HuH-7.5 (cell line): ENCODE data around the gene IKBIP.
"Not testable (repeated sequence)": the region's sequence is repeated elsewhere in the genome, so short reads cannot be mapped to it uniquely, and the experiment has no call there.

Experiments used
- DNase-seq: peaks from one replicate; pipeline ENCODE4 v3.0.0; 2011; ENCODE audit warnings: low spot score

IKBIP gene

DNA sequence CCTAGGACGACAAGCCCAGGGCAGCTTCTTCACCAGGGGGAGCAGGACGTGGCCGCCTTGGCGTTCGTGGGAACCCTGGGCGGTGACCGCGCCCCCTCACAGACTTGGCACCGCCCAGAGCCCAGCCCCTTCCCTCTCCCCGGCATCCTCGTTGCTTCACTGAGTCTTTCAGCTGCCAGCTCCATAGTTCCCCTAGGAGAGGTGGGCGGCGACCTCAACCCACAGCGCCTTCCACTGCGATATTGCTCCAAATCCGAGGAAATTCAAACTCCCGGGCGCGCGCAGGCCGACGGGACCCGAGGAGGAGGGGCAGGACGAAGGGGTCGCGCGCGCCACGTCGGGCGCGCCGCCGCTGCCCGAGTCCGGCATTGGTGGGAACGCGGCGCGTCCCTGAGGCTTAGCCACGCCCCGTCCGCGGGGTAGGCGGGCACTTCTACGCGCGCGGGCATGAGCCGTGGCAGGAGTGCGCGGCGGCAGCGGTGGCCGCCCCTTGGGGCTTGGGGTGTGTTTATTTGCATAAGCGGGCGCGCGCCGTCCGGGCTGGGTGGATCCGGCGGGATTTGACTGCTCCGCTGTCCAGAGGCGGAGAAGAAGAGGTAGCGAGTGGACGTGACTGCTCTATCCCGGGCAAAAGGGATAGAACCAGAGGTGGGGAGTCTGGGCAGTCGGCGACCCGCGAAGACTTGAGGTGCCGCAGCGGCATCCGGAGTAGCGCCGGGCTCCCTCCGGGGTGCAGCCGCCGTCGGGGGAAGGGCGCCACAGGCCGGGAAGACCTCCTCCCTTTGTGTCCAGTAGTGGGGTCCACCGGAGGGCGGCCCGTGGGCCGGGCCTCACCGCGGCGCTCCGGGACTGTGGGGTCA, at the start of gene IKBIP, which contains the start of gene APAF1:
IKBIP (minus strand) TSS at position 77 of the 860 bp plus-strand sequence. CDS start 87 bp downstream, outside the sequence.
APAF1 (plus strand) TSS at position 579 of the 860 bp plus-strand sequence. CDS start 3,070 bp downstream, outside the sequence.
- peak; percentile 87 for DNase-seq

GRCh38 chr12:98691351-98691750, 46.8 kb upstream of the IKBIP start:
- DNase-seq = no peak

GRCh38 chr12:98686603-98687002, 42.0 kb upstream of the IKBIP start:
- no peak for DNase-seq

DNA sequence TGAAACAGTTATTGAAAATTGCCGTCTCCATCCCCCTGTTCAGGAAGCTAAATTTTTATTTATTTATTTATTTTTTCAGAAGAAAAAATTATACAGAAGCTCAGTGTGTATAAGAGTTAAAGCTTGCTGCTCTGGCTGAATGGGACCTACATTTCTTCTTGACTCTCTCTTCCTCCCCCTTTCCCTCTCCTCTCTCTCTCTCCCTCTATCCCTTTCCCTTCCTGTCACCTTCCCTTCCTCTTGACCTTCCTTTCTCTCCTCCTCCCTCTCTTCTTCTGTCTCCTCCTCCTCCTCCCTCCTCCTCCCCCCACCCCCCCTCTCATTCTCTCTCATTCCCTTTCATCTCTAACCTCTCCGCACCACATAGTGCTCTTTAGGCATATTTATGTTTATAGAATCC, 39.6 kb upstream of the IKBIP start:
- DNase-seq = no peak

DNA sequence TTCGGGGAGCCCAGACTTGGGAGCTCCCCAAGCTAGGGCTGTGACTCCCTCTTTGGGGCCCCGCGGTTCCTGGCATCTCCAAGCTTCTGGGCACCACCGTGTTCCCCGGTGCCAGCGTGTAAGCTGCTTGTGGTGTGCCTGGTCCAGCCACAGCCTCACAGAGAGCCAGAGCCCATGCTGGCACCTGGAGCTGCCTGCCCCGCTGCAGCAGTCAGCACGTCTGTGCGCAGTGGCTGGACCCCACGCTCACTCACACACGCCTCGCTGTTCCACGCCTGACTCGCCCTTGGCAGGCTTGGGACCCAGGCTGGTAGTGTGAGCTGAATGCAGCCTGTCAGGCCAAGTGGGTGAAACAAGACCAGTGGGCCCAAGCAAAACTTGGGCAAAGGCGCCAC, 35.0 kb upstream of the IKBIP start:
- DNase-seq = no peak

DNA sequence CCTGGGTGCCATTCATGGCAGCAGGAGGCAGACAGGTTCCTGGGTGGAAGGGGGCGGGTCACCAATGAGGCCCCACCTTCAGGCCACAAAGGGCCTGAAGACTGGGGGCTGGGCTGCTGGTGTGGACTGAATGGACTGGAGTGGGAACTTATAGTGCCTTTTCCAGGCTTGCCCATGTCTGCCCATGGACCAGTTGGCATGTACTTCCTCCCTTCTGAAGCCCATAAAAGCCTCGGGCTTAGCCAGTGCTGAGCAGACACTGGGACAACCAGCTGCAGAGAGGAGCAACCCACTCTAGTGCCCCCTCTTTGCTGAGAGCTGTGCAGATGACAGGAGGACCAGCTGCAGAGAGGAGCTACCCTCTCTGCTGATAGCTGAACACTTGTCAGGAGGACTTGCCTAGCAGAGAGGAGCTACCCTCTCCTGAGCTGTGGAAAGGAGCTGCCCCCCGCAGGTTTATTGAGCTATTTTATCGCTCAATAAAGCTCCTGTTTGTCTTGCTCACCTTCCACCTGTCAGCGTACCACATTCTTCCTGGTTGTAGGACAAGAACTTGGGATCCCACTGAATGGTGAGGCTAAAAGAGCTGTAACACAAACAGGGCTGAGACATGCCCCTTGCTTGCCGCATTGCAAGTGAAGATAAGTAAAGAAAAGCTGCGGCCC, 34.5 kb upstream of the IKBIP start:
- no peak for DNase-seq

GRCh38 chr12:98678236-98678945, 33.8 kb upstream of the IKBIP start:
- no peak for DNase-seq

- DNase-seq = no peak
Observed at GRCh38 chr12:98674841-98675240, 30.3 kb upstream of the IKBIP start.

- DNase-seq = no peak
Observed at GRCh38 chr12:98671459-98671858, 26.9 kb upstream of the IKBIP start.

DNA sequence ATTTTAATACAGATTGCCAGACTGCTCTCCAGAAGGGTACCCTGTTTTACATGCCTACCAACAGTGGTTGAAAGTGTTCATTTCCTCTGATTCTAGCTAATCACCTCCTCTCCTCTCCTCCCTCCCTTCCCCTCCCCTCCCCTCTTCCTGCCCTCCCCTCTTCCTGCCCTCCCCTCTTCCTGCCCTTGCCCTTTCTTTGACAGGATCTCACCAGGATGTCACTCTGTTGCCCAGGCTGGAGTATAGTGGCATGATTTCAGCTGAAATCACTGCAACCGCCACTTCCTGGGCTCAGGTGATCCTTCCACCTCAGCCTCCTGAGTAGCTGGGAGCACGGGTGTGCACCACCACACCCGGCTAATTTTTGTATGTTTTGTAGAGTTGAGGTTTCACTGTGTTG, 25.2 kb upstream of the IKBIP start:
- DNase-seq = no peak

DNA sequence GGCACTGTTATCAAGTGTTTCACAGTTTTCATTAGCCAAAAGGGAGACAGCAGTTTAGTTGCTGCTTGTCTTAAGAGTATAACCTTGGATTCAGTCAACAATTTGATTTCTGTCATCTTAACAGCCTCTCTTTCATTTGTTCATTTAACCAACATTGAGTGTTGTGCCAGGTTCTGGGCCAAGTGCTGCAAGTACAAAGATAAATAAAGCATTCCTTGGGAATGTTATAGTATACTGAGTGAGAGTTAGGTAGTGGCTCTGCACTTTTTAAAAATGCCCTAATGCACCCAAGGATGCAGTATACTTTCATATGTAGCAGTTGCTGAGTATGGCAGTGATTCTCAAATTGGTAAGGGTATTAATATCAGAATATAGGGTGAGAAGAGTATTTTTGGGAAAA, 15.9 kb upstream of the IKBIP start:
- DNase-seq = no peak

GRCh38 chr12:98656289-98657101, 11.9 kb upstream of the IKBIP start:
- DNase-seq = no peak

DNA sequence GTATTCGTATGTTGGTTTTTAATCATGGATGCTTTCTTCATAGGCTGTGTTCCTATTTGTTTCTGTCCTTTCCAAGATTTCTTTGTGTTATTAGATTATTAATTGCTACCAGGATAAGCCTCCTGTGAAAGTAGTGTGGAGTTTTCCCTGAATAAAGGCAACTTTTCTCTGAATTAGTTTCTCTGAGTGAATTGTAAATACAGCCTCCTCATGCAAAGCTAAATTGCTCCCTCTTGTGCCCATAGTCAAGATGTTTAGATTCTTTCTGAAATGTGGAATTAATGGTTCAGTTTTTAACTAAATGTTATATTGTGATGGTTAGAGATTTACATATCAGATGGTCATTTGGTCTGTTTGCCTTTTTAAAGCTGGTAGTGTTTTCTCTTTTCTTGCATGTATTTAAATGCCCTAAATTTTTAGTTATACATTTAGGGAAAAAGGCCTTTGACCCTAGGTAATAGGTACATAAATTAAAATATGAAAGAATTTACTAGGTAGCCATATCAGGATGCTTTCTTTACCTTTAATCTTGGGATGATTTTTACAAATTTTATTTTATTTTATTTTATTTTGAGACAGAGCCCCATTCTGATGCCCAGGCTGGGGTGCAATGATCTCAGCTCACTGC, 9.4 kb upstream of the IKBIP start:
- DNase-seq = peak; percentile 45

- no peak for DNase-seq
Observed at GRCh38 chr12:98651328-98651727, 6.7 kb upstream of the IKBIP start.

DNA sequence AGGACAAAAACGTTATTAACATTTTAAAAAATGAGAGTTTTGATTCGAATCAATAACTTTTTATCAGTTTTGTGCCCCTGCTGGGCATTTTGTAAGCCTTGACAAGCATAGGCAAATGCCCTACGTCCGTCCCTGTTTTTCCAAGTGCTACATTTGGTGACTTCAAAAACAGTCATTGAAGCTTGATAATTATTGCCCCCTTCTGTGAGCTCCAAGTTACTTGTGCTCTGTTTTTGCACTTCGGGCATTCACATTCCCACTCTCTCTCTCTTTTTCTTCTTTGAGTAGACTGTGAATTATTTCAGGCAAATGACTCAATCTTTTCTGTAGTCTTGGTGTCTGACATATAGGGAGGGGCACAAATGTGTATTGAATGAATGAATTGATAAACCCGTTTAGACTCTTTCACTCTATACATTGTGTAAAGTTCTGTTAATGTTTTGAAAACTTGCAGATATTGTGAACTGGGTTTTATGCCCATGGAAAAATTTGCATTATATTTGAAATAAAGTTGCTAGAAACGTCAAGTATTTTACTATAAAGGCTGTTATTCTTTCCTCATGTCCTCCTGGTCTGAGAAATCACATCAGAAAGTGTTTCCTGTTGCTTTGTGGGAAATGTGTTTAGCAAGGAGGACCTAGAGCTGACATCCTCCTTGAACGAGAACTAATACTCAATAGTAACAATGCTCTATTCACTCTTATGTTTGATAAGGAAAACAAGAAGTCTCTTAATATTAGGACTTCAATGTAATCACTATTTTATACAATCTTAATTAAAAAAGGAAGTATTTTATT, 1.9 kb upstream of the IKBIP start:
- no peak for DNase-seq

- DNase-seq = peak; percentile 30
Observed at GRCh38 chr12:98645572-98646067, 1.0 kb upstream of the IKBIP start.

GRCh38 chr12:98644433-98644711, 216 bp downstream of the IKBIP start:
- DNase-seq = no peak

DNA sequence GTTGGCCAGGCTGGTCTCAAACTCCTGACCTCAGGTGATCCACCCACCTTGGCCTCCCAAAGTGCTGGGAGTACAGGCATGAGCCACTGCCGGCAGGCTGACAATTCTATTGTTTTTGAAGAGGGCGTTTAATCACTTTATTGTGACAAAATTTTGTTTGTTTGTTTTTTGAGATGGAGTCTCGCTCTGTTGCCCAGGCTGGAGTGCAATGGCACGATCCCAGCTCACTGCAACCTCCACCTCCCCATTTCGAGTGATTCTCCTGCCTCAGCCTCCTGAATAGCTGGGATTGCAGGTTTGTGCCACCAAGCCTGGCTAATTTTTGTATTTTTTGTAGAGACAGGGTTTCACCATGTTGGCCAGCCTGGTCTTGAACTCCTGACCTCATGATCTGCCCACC, 1.8 kb downstream of the IKBIP start:
- not testable (repeated sequence) for DNase-seq

- no peak for DNase-seq
Observed at GRCh38 chr12:98639491-98639890, 5.1 kb downstream of the IKBIP start.

DNA sequence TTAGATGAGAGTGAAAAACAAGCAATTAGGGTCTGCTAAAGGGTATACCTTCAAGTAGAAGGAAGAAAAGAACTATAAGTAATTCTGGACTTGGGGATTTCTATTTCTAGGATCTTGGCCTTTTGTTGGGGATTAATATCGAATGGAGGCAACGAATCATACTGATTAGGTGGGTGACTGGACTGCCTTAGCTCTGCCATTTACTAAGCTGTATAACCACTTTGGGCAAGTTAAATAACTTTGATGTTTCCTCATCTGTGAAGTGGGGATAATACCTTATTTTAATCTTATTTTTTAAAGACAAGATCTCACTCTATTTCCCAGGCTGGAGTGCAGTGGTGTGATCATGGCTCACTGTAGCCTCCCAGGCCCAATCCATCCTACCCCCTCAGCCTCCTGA, 6.6 kb downstream of the IKBIP start:
- DNase-seq = no peak

- DNase-seq = no peak
Observed at GRCh38 chr12:98637068-98637467, 7.5 kb downstream of the IKBIP start.
